Superior temporal gyrus (tissue), 1 donor: ENCODE data around the gene FLNA.
"Not testable (repeated sequence)": the region's sequence is repeated elsewhere in the genome, so short reads cannot be mapped to it uniquely, and the experiment has no call there.

Source experiments
- DNase-seq: peaks from one replicate; pipeline ENCODE4 v3.0.0-alpha.2; 2016; ENCODE audit errors: extremely low spot score

FLNA gene

GRCh38 chrX:154374313-154375155, at the start of gene FLNA:
FLNA (minus strand) TSS chrX:154374634; CDS start chrX:154371245, 3,389 bp downstream.
- no peak for DNase-seq

- no peak for DNase-seq
Observed at GRCh38 chrX:154420402-154420756, 45.9 kb upstream of the FLNA start.

- DNase-seq, result no peak
Observed at GRCh38 chrX:154419688-154420401, 45.4 kb upstream of the FLNA start.

GRCh38 chrX:154419189-154419588, 44.8 kb upstream of the FLNA start:
- no peak for DNase-seq

- DNase-seq, result no peak
Observed at GRCh38 chrX:154417157-154417556, 42.7 kb upstream of the FLNA start.

GRCh38 chrX:154413142-154413541, 38.7 kb upstream of the FLNA start:
- no peak for DNase-seq

GRCh38 chrX:154412468-154412867, 38.0 kb upstream of the FLNA start:
- no peak for DNase-seq

GRCh38 chrX:154411981-154412340, 37.5 kb upstream of the FLNA start:
- no peak for DNase-seq

- no peak for DNase-seq
Observed at GRCh38 chrX:154409222-154409871, 34.9 kb upstream of the FLNA start, which contains the start of gene DNASE1L1. DNASE1L1 (minus strand) TSS chrX:154409254; CDS start chrX:154405568, 3,686 bp downstream.

GRCh38 chrX:154408659-154409221, 34.3 kb upstream of the FLNA start:
- DNase-seq, result no peak

GRCh38 chrX:154404625-154405192, 30.3 kb upstream of the FLNA start:
- no peak for DNase-seq

GRCh38 chrX:154403858-154404257, 29.4 kb upstream of the FLNA start:
- no peak for DNase-seq

GRCh38 chrX:154403192-154403591, 28.8 kb upstream of the FLNA start:
- DNase-seq, result no peak

GRCh38 chrX:154402622-154403127, 28.2 kb upstream of the FLNA start:
- no peak for DNase-seq

GRCh38 chrX:154401918-154402621, 27.6 kb upstream of the FLNA start:
- no peak for DNase-seq

GRCh38 chrX:154401045-154401799, 26.8 kb upstream of the FLNA start:
- DNase-seq, result no peak

- not testable (repeated sequence) for DNase-seq
Observed at GRCh38 chrX:154400369-154400817, 26.0 kb upstream of the FLNA start.

- DNase-seq, result no peak
Observed at GRCh38 chrX:154399527-154400368, 25.3 kb upstream of the FLNA start.
